NK-92 treated with Interleukin-12 subunit alpha and Interleukin-12 subunit beta, amount 100 ng/mL, for 24 hours (cell line): ENCODE results near the gene HMGA1.

Experiments used
- DNase-seq: peaks from one replicate; lab custom pipeline; 2025; lab: John Stamatoyannopoulos, UW

Gene HMGA1

GRCh38 chr6:34223956-34224940, 12.4 kb upstream of the HMGA1 start:
- DNase-seq: peak; percentile 94

GRCh38 chr6:34225551-34225950, 11.1 kb upstream of the HMGA1 start:
- DNase-seq: no peak

GRCh38 chr6:34226066-34226465, 10.6 kb upstream of the HMGA1 start:
- DNase-seq: no peak

- DNase-seq: no peak
Observed at GRCh38 chr6:34226731-34227586, 9.7 kb upstream of the HMGA1 start.

- no peak for DNase-seq
Observed at GRCh38 chr6:34227761-34228421, 8.8 kb upstream of the HMGA1 start.

GRCh38 chr6:34229877-34230276, 6.8 kb upstream of the HMGA1 start:
- no peak for DNase-seq

- no peak for DNase-seq
Observed at GRCh38 chr6:34230653-34231371, 5.9 kb upstream of the HMGA1 start.

GRCh38 chr6:34231566-34232336, 4.9 kb upstream of the HMGA1 start:
- no peak for DNase-seq

GRCh38 chr6:34232901-34233300, 3.8 kb upstream of the HMGA1 start:
- DNase-seq: no peak

- no peak for DNase-seq
Observed at GRCh38 chr6:34233867-34234266, 2.8 kb upstream of the HMGA1 start.

- DNase-seq: no peak
Observed at GRCh38 chr6:34234667-34235306, 1.9 kb upstream of the HMGA1 start.

GRCh38 chr6:34235307-34236130, 1.2 kb upstream of the HMGA1 start:
- DNase-seq: no peak

- no peak for DNase-seq
Observed at GRCh38 chr6:34236131-34236442, 586 bp upstream of the HMGA1 start.

GRCh38 chr6:34237316-34237721, 646 bp downstream of the HMGA1 start:
- DNase-seq: no peak

GRCh38 chr6:34237722-34238584, 1.3 kb downstream of the HMGA1 start:
- DNase-seq: peak; percentile 62

GRCh38 chr6:34238585-34239499, 2.2 kb downstream of the HMGA1 start:
- no peak for DNase-seq

- no peak for DNase-seq
Observed at GRCh38 chr6:34239500-34239825, 2.8 kb downstream of the HMGA1 start.

- DNase-seq: no peak
Observed at GRCh38 chr6:34239893-34240292, 3.2 kb downstream of the HMGA1 start.
